Measurements from ENCODE around the gene HTT. TPM values are rescaled to one million over a fixed set of nuclear protein-coding genes. Genes with fewer than 3 reads are reported as not detected.
A peak's percentile ranks its signal among the peaks of the same experiment; 100 is the strongest.

HTT gene
- total RNA-seq, 1 donor from 2014 or later: 25.9 TPM

GRCh38 chr4:3186609-3187008 is 112.1 kb downstream of the HTT start:
- DNase-seq (no peak), ATAC-seq (no peak)
- intact Hi-C loops (cut with micrococcal nuclease): no loop called here

GRCh38 chr4:3188118-3188517 is 113.6 kb downstream of the HTT start:
- no peak for ATAC-seq
- intact Hi-C loops (cut with micrococcal nuclease): no loop called here
- DNase-seq: no peak

GRCh38 chr4:3189459-3189858 is 115.0 kb downstream of the HTT start:
- no peak for ATAC-seq
- no peak for DNase-seq
- intact Hi-C loops (cut with micrococcal nuclease): no loop called here

- intact Hi-C loops (cut with micrococcal nuclease): no loop called here
- ATAC-seq: no peak
- no peak for DNase-seq
Observed at GRCh38 chr4:3190549-3190948, 116.1 kb downstream of the HTT start.

- ATAC-seq: no peak
- intact Hi-C loops (cut with micrococcal nuclease): no loop called here
- no peak for DNase-seq
Observed at GRCh38 chr4:3192188-3192587, 117.7 kb downstream of the HTT start.

GRCh38 chr4:3192827-3193226 is 118.3 kb downstream of the HTT start:
- intact Hi-C loops (cut with micrococcal nuclease): no loop called here
- DNase-seq: no peak
- ATAC-seq: no peak

- ATAC-seq: no peak
- no peak for DNase-seq
- intact Hi-C loops (cut with micrococcal nuclease): no loop called here
Observed at GRCh38 chr4:3193531-3194203, 119.2 kb downstream of the HTT start.

GRCh38 chr4:3196670-3197359 is 122.3 kb downstream of the HTT start:
- DNase-seq (no peak), ATAC-seq (no peak)
- intact Hi-C loops (cut with micrococcal nuclease): no loop called here

- intact Hi-C loops (cut with micrococcal nuclease): no loop called here
- ATAC-seq: no peak
- DNase-seq: no peak
Observed at GRCh38 chr4:3197366-3198105, 123.1 kb downstream of the HTT start.

GRCh38 chr4:3198906-3199305 is 124.4 kb downstream of the HTT start:
- ATAC-seq: no peak
- intact Hi-C loops (cut with micrococcal nuclease): no loop called here

GRCh38 chr4:3199653-3200422 is 125.4 kb downstream of the HTT start:
- ATAC-seq (peak; percentile 57), DNase-seq (no peak)
- intact Hi-C loops (cut with micrococcal nuclease): no loop called here

More at GRCh38 chr4:3198906-3199305, 124.4 kb downstream of the HTT start:
- DNase-seq: no peak

GRCh38 chr4:3200423-3201090 is 126.1 kb downstream of the HTT start:
- intact Hi-C loops (cut with micrococcal nuclease): no loop called here
- DNase-seq (no peak), ATAC-seq (no peak)

- intact Hi-C loops (cut with micrococcal nuclease): no loop called here
- DNase-seq (no peak), ATAC-seq (no peak)
Observed at GRCh38 chr4:3201718-3202702, 127.5 kb downstream of the HTT start.

GRCh38 chr4:3202836-3203820 is 128.6 kb downstream of the HTT start:
- ATAC-seq (peak; percentile 23), DNase-seq (no peak)

GRCh38 chr4:3203971-3204431 is 129.5 kb downstream of the HTT start:
- peak; percentile 60 for ATAC-seq

More at GRCh38 chr4:3202836-3203820, 128.6 kb downstream of the HTT start:
- intact Hi-C loops (cut with micrococcal nuclease): no loop called here

GRCh38 chr4:3205995-3206394 is 131.5 kb downstream of the HTT start:
- intact Hi-C loops (cut with micrococcal nuclease): no loop called here
- DNase-seq: no peak
- no peak for ATAC-seq

More at GRCh38 chr4:3203971-3204431, 129.5 kb downstream of the HTT start:
- intact Hi-C loops (cut with micrococcal nuclease): no loop called here
- DNase-seq: peak; percentile 51

All from left ventricle myocardium superior (tissue), 1 donor.